ENCODE measurements around the gene KCNK2. TPM values are rescaled to one million over a fixed set of nuclear protein-coding genes. Genes with fewer than 3 reads are reported as not detected.

Gene KCNK2
- polyA plus RNA-seq, 3 donors, result not detected

- H3K27ac ChIP-seq (ENCODE audit: low read depth in 1 of 2, low read length in 2 of 2), result no peak overlapping the region
- H3K79me2 ChIP-seq (ENCODE audit: insufficient read depth, low read length), result no peaks in the 10 kb centered on the region
- H3K4me1 Mint-ChIP-seq, result no peaks in the 10 kb centered on the region
- peaks cover 1 to 4% (median 2%) of the 10 kb centered on the region in 3 donors for H3K27me3 Mint-ChIP-seq (ENCODE audit: low read depth in 3 of 3)
- no peak overlapping the region for H3K9ac ChIP-seq (ENCODE audit: insufficient read depth, low read length, poor library complexity, severe bottlenecking)
- intact Hi-C loops (cut with micrococcal nuclease), result no loop called here
- TF ChIP-seq CTCF (IDR thresholded peaks at IDR 0.05), result no peak
- H3K4me2 ChIP-seq (replicated peaks; ENCODE audit: extremely low read depth, low read length, poor library complexity, severe bottlenecking), result no peak overlapping the region
- WGBS (ENCODE audit: insufficient coverage), result 67% methylated on average over 2 of the region's 3 CpGs
- no peak for DNase-seq
- H4K20me1 ChIP-seq (ENCODE audit: insufficient read depth, low read length), result no peaks in the 10 kb centered on the region
- no peaks in the 10 kb centered on the region for H3K27me3 ChIP-seq (ENCODE audit: control insufficient read depth in 2 of 2, insufficient read depth in 2 of 2, low read length in 2 of 2)
- no peaks in the 10 kb centered on the region for H3K4me1 ChIP-seq (ENCODE audit: control insufficient read depth in 1 of 2, insufficient read depth in 2 of 2, low read length in 2 of 2)
- no peak overlapping the region for H2AFZ ChIP-seq (ENCODE audit: insufficient read depth, low read depth, low read length, poor library complexity, severe bottlenecking)
- no peak overlapping the region for H3K4me3 ChIP-seq (replicated peaks in 1 of 3; ENCODE audit: low read depth in 2 of 3, low read length in 3 of 3)
- H3K4me3 Mint-ChIP-seq, result no peak overlapping the region
- H3K36me3 Mint-ChIP-seq, result no peaks in the 10 kb centered on the region
- H3K36me3 ChIP-seq (replicated peaks in 1 of 2; ENCODE audit: control insufficient read depth in 1 of 2, insufficient read depth in 2 of 2, low read length in 2 of 2), result no peaks in the 10 kb centered on the region
- no peak overlapping the region for H3K27ac Mint-ChIP-seq
- peaks cover 0 to 5% (median 2%) of the 10 kb centered on the region in 7 donors for H3K9me3 Mint-ChIP-seq
- H3K9me3 ChIP-seq (replicated peaks in 1 of 2; ENCODE audit: control insufficient read depth in 1 of 2, insufficient read depth in 1 of 2, low read length in 2 of 2), result no peaks in the 10 kb centered on the region
These were observed 21.7 kb downstream of the KCNK2 start for GRCh38 chr1:215104283-215104682.

GRCh38 chr1:215106067-215106466, 23.5 kb downstream of the KCNK2 start:
- no CpG with 5 or more reads among the region's 2 CpGs for WGBS (ENCODE audit: insufficient coverage)
- DNase-seq, result no peak
- TF ChIP-seq CTCF (IDR thresholded peaks at IDR 0.05), result no peak
- intact Hi-C loops (cut with micrococcal nuclease), result no loop called here
- Mint-ChIP-seq H3K4me1 (no peaks in the 10 kb centered on the region), H3K36me3 (no peaks in the 10 kb centered on the region), H3K27me3 (ENCODE audit: low read depth in 3 of 3) (peaks cover 0 to 2% (median 1%) of the 10 kb centered on the region in 3 donors), H3K27ac (no peak overlapping the region), H3K4me3 (no peak overlapping the region), H3K9me3 (peaks cover 0 to 6% (median 2%) of the 10 kb centered on the region in 7 donors)
- no peaks in the 10 kb centered on the region for H3K27me3 ChIP-seq (ENCODE audit: control insufficient read depth in 2 of 2, insufficient read depth in 2 of 2, low read length in 2 of 2)
- H3K36me3 ChIP-seq (replicated peaks in 1 of 2; ENCODE audit: control insufficient read depth in 1 of 2, insufficient read depth in 2 of 2, low read length in 2 of 2), result no peaks in the 10 kb centered on the region
- H2AFZ ChIP-seq (ENCODE audit: insufficient read depth, low read depth, low read length, poor library complexity, severe bottlenecking), result no peak overlapping the region
- H3K27ac ChIP-seq (ENCODE audit: low read depth in 1 of 2, low read length in 2 of 2), result no peak overlapping the region
- no peaks in the 10 kb centered on the region for H3K4me1 ChIP-seq (ENCODE audit: control insufficient read depth in 1 of 2, insufficient read depth in 2 of 2, low read length in 2 of 2)
- no peaks in the 10 kb centered on the region for H3K9me3 ChIP-seq (replicated peaks in 1 of 2; ENCODE audit: control insufficient read depth in 1 of 2, insufficient read depth in 1 of 2, low read length in 2 of 2)
- no peaks in the 10 kb centered on the region for H3K79me2 ChIP-seq (ENCODE audit: insufficient read depth, low read length)
- H3K9ac ChIP-seq (ENCODE audit: insufficient read depth, low read length, poor library complexity, severe bottlenecking), result no peak overlapping the region
- H3K4me2 ChIP-seq (replicated peaks; ENCODE audit: extremely low read depth, low read length, poor library complexity, severe bottlenecking), result no peak overlapping the region
- H4K20me1 ChIP-seq (ENCODE audit: insufficient read depth, low read length), result no peaks in the 10 kb centered on the region
- H3K4me3 ChIP-seq (replicated peaks in 1 of 3; ENCODE audit: low read depth in 2 of 3, low read length in 3 of 3), result no peak overlapping the region

Measured in CD14-positive monocyte (primary cell).